Melanocyte of skin (primary cell): ENCODE results near the gene HLA-DQA2. TPM values are rescaled to one million over a fixed set of nuclear protein-coding genes. Genes with fewer than 3 reads are reported as not detected.

Experiments used
- small RNA-seq, 2 donors: library from RNA; depleted of rRNA; stranded (forward); fragments of <200 nt; gene quantifications; one replicate each; pipeline ENCODE3, GENCODE V24; 2012
- total RNA-seq, 2 donors: library from RNA; depleted of rRNA; stranded (reverse); fragments of >200 nt; gene quantifications; 2 replicates each; pipeline ENCODE4 v1.2.3, GENCODE V29; 2012

The HLA-DQA2 gene
- not detected for total RNA-seq

GRCh38 chr6:32741031-32741960 lies at the start of gene HLA-DQA2:
TSS of gene HLA-DQA2 (plus strand) at chr6:32741391. CDS start at chr6:32741444, 53 bp downstream.

DNA sequence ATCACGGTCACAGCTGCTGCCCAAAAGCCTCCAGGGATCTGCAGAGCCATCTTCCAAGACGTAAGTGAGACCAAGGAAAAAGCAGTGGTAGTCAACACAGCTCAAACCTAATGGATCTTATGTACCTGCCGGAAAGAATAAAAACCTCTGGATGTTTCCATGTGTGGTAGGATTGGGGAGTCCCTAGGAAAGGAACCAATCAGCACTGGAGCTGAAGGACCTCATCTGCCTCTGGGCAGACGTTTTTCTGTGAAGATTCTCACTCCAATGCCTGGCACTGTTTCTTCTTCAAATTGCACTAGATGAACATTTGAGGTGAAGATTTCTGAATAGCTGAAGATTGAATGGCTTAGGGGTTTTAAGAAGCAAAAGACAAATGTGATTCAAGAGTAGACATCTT lies 22.2 kb downstream of the HLA-DQA2 start, which contains the start of gene HLA-DQB2:
TSS of gene HLA-DQB2 (minus strand) at position 112 of the 400 bp plus-strand sequence. CDS start at position 50, 62 bp downstream.

Small RNAs within 50 kb of the gene (small RNA-seq; reads per million reads assigned to genes)
- gene MIR3135B: 0 reads per million in 2 donors

Other genes with a start within 250 kb of the HLA-DQA2 start
- gene HLA-DRB5, start 211.1 kb upstream of the HLA-DQA2 start, total RNA-seq: under 1 TPM in 1 of 2 donors, not detected in 1; 0.34 TPM
- 10 to 100 TPM in 1 of 2 donors, 1 to 10 TPM in 1; 8.9 to 17.0 TPM for gene HLA-DRB1, start 151.5 kb upstream of the HLA-DQA2 start, total RNA-seq
- gene HLA-DQA1, start 104.0 kb upstream of the HLA-DQA2 start, total RNA-seq: under 1 TPM; under 0.01 to 0.69 TPM
- 1 to 10 TPM; 1.7 to 3.3 TPM for gene HLA-DQB1, start 74.7 kb upstream of the HLA-DQA2 start, total RNA-seq
- not detected for gene HLA-DQB2, start 22.1 kb downstream of the HLA-DQA2 start, total RNA-seq
- gene HLA-DOB, start 75.6 kb downstream of the HLA-DQA2 start, total RNA-seq: under 1 TPM; 0.34 to 1.00 TPM
- gene TAP2, start 97.3 kb downstream of the HLA-DQA2 start, total RNA-seq: 100 to 1,000 TPM; 109 to 420 TPM
- gene PSMB8, start 102.7 kb downstream of the HLA-DQA2 start, total RNA-seq: 100 to 1,000 TPM; 172 to 207 TPM
- gene TAP1, start 112.3 kb downstream of the HLA-DQA2 start, total RNA-seq: 100 to 1,000 TPM; 391 to 542 TPM
- 100 to 1,000 TPM; 114 to 151 TPM for gene PSMB9, start 112.8 kb downstream of the HLA-DQA2 start, total RNA-seq
- 1 to 10 TPM; 4.5 to 9.7 TPM for gene HLA-DMB, start 199.6 kb downstream of the HLA-DQA2 start, total RNA-seq
- gene HLA-DMA, start 211.7 kb downstream of the HLA-DQA2 start, total RNA-seq: 10 to 100 TPM in 1 of 2 donors, 1 to 10 TPM in 1; 7.2 to 30.6 TPM
- 100 to 1,000 TPM; 101 to 120 TPM for gene BRD2, start 227.2 kb downstream of the HLA-DQA2 start, total RNA-seq